GM13977 (cell line): ENCODE measurements around the gene TBC1D16.
"Not testable (repeated sequence)": the region's sequence is repeated elsewhere in the genome, so short reads cannot be mapped to it uniquely, and the experiment has no call there.

Experiments used
- DNase-seq: peaks from one replicate; pipeline ENCODE4 v3.0.0; 2012; ENCODE audit warnings: low spot score
- in situ Hi-C: fragments of 300-500 bp; cut with MboI; formaldehyde crosslinking; loops from one replicate; pipeline ENCODE4 v1.12.0; 2022; ENCODE audit warnings: low sequenced_read_pairs, low pct_unique_long_range_greater_than_20kb, mixed read lengths, inconsistent platforms; ENCODE audit not compliant: unreplicated experiment
- TF ChIP-seq, protein P1 (sequence below): IDR thresholded peaks from 2 replicates; pipeline ENCODE4 v1.5.1; 2012; ENCODE audit warnings: mild to moderate bottlenecking, control low read depth; ENCODE audit not compliant: insufficient read depth; ENCODE audit errors: extremely low read depth, missing control alignments

The TBC1D16 gene

GRCh38 chr17:79969906-79970305 lies 65.8 kb downstream of the TBC1D16 start:
- DNase-seq = no peak
- in situ Hi-C loops = loop anchor here (25.0 kb wide), 1 partner anchor 183 kb away; the partner anchor contains the start of genes CBX2 and CBX8
- TF ChIP-seq, protein P1, sequence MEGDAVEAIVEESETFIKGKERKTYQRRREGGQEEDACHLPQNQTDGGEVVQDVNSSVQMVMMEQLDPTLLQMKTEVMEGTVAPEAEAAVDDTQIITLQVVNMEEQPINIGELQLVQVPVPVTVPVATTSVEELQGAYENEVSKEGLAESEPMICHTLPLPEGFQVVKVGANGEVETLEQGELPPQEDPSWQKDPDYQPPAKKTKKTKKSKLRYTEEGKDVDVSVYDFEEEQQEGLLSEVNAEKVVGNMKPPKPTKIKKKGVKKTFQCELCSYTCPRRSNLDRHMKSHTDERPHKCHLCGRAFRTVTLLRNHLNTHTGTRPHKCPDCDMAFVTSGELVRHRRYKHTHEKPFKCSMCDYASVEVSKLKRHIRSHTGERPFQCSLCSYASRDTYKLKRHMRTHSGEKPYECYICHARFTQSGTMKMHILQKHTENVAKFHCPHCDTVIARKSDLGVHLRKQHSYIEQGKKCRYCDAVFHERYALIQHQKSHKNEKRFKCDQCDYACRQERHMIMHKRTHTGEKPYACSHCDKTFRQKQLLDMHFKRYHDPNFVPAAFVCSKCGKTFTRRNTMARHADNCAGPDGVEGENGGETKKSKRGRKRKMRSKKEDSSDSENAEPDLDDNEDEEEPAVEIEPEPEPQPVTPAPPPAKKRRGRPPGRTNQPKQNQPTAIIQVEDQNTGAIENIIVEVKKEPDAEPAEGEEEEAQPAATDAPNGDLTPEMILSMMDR = no peak

DNA sequence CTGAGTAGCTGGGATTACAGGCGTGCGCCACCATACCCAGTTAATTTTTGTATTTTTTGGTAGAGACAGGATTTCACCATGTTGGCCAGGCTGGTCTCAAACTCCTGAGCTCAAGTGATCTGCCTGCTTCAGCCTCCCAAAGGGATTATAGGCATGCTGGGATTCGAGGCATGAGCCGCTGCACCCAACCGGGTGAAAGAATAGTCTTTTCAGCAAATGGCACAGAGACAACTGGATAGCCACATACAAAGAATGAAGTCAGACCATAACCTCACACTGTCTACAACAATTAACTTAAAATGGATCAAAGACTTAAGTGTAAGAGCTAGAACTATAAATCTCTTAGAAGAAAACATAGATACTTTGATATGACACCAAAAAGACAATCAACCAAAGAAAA lies 67.6 kb downstream of the TBC1D16 start:
- in situ Hi-C loops = loop anchor here (25.0 kb wide), 1 partner anchor 181 kb away; the partner anchor contains the start of genes CBX2 and CBX8
- DNase-seq = no peak
- TF ChIP-seq, protein P1 = no peak

GRCh38 chr17:79966681-79967080 lies 69.0 kb downstream of the TBC1D16 start:
- TF ChIP-seq, protein P1 = no peak
- in situ Hi-C loops = loop anchor here (25.0 kb wide), 1 partner anchor 179 kb away; the partner anchor contains the start of genes CBX2 and CBX8
- no peak for DNase-seq

DNA sequence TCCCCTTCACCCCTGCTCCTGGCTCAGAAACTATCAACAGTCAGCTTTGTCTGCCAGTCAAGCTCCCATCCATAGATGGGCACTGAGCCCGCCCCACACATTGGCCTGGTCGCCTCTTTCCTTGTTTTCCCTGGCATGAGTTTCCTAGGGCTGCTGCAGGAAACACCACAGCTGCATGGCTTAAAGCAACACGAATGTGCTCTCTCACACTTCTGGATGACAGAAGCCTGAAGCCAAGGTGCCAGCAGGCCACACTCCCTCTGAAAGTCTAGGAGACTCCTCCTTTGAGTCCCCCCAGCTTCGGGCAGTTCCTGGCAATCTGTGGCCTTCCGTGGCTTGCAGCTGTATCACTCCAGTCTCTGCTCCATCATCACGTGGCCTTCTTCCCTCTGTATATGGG lies 69.9 kb downstream of the TBC1D16 start:
- DNase-seq = no peak
- in situ Hi-C loops = loop anchor here (25.0 kb wide), 1 partner anchor 179 kb away; the partner anchor contains the start of genes CBX2 and CBX8
- TF ChIP-seq, protein P1 = no peak

- in situ Hi-C loops = loop anchor here (25.0 kb wide), 1 partner anchor 175 kb away; the partner anchor contains the start of genes CBX2 and CBX8
- DNase-seq = not testable (repeated sequence)
These were observed 73.2 kb downstream of the TBC1D16 start for GRCh38 chr17:79962467-79962866.

DNA sequence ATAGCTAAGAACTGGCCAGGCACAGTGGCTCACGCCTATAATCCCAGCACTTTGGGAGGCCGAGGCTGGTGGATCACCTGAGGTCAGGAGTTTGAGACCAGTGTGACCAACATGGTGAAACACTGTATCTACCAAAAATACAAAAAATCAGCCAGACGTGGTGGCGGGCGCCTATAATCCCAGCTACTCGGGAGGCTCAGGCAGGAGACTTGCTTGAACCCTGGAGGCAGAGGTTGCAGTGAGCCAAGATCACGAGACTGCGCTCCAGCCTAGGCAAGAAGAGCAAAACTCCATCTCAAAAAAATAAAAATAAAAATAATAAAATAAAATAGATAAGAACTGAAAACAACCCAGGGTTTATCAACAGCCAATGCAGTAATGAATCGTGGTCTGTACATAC lies 74.1 kb downstream of the TBC1D16 start:
- in situ Hi-C loops = loop anchor here (25.0 kb wide), 1 partner anchor 174 kb away; the partner anchor contains the start of genes CBX2 and CBX8
- DNase-seq = not testable (repeated sequence)

- in situ Hi-C loops = loop anchor here (25.0 kb wide), 1 partner anchor 174 kb away; the partner anchor contains the start of genes CBX2 and CBX8
- TF ChIP-seq, protein P1 = no peak
- DNase-seq = no peak
These were observed 74.7 kb downstream of the TBC1D16 start for GRCh38 chr17:79960788-79961522.
